Upper lobe of right lung (tissue), 1 donor: ENCODE data around the gene SNRPA1. TPM values are rescaled to one million over a fixed set of nuclear protein-coding genes. Genes with fewer than 3 reads are reported as not detected.

Source experiments
- ATAC-seq: fragments of 200-7000 bp; cut with Tn5 transposase; one replicate; pipeline ENCODE4 v1.9.1; 2020; ENCODE audit warnings: mild to moderate bottlenecking, moderate library complexity
- DNase-seq: peaks from one replicate; pipeline ENCODE4 v3.0.0-alpha.2; 2020
- H3K27ac ChIP-seq: fragments of 200-600 bp; one replicate; pipeline ENCODE4 v1.8.0; 2022
- H3K27me3 ChIP-seq: fragments of 200-600 bp; one replicate; pipeline ENCODE4 v1.8.0; 2022; ENCODE audit warnings: mild to moderate bottlenecking
- H3K36me3 ChIP-seq: fragments of 200-600 bp; one replicate; pipeline ENCODE4 v1.8.0; 2022
- H3K4me1 ChIP-seq: fragments of 200-600 bp; one replicate; pipeline ENCODE4 v1.8.0; 2022
- H3K4me3 ChIP-seq: fragments of 200-600 bp; one replicate; pipeline ENCODE4 v1.8.0; 2022; ENCODE audit warnings: mild to moderate bottlenecking
- H3K9me3 ChIP-seq: fragments of 200-600 bp; one replicate; pipeline ENCODE4 v1.8.0; 2022
- intact Hi-C: fragments of 100-400 bp; cut with DNase I; formaldehyde crosslinking; loops from one replicate; pipeline ENCODE4 v1.11.0; 2022
- total RNA-seq: library from RNA; stranded (reverse); fragmentation: NEBNext Ultra II Directional; extraction: Animal tissue kit (Norgen Biotek cat#: 25700); gene quantifications from one replicate; pipeline ENCODE4 v1.2.1, GENCODE V29; 2021
- TF ChIP-seq, protein P1 (sequence below): fragments of 200-600 bp; IDR thresholded peaks from one replicate; pipeline ENCODE4 v1.8.0; 2022; ENCODE audit warnings: antibody characterized with exemption
- donor health status: DM: no; HTN: yes; CAD: no; lungs with severe emphysema.

Gene SNRPA1
- total RNA-seq, 1 donor from 2014 or later, result 40.7 TPM

DNA sequence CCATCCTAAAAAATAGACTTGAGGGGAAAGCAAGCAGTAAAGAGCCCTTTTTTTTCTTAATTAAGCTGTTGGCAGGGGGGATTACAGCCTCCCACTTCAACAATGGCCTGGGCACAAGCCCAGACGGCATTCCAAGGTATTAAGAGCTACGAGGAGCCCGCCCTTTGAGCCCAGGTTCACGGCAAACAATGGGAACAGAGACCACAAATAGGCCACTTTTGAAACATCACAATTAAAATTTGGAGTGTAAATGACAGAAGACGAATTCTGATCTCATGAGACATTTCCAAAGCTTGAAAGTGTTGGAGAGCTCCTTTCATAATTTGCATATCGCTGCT is 52.1 kb downstream of the SNRPA1 start:
- no peaks in the 10 kb centered on the region for H3K9me3 ChIP-seq
- peaks cover 77% of the 10 kb centered on the region for H3K4me1 ChIP-seq
- no peak overlapping the region for H3K4me3 ChIP-seq
- intact Hi-C loops, result loop anchor here (10.0 kb wide), 1 partner anchor 58 kb away; no protein-coding TSS in a partner anchor
- no peak for DNase-seq
- TF ChIP-seq, protein P1, sequence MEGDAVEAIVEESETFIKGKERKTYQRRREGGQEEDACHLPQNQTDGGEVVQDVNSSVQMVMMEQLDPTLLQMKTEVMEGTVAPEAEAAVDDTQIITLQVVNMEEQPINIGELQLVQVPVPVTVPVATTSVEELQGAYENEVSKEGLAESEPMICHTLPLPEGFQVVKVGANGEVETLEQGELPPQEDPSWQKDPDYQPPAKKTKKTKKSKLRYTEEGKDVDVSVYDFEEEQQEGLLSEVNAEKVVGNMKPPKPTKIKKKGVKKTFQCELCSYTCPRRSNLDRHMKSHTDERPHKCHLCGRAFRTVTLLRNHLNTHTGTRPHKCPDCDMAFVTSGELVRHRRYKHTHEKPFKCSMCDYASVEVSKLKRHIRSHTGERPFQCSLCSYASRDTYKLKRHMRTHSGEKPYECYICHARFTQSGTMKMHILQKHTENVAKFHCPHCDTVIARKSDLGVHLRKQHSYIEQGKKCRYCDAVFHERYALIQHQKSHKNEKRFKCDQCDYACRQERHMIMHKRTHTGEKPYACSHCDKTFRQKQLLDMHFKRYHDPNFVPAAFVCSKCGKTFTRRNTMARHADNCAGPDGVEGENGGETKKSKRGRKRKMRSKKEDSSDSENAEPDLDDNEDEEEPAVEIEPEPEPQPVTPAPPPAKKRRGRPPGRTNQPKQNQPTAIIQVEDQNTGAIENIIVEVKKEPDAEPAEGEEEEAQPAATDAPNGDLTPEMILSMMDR, result no peak
- H3K27me3 ChIP-seq, result no peaks in the 10 kb centered on the region
- no peaks in the 10 kb centered on the region for H3K36me3 ChIP-seq
- no peak for ATAC-seq
- peak overlapping the region; percentile 25 for H3K27ac ChIP-seq

- no peak overlapping the region for H3K4me3 ChIP-seq
- peak; percentile 80 for ATAC-seq
- intact Hi-C loops, result loop anchor here (10.0 kb wide), 1 partner anchor 58 kb away; no protein-coding TSS in a partner anchor
These were observed 52.7 kb downstream of the SNRPA1 start for GRCh38 chr15:101242160-101242998.

GRCh38 chr15:101240358-101240757 is 54.7 kb downstream of the SNRPA1 start:
- Histone ChIP-seq H3K4me3 (no peak overlapping the region), H3K27me3 (no peaks in the 10 kb centered on the region), H3K4me1 (peaks cover 70% of the 10 kb centered on the region), H3K9me3 (no peaks in the 10 kb centered on the region), H3K36me3 (no peaks in the 10 kb centered on the region), H3K27ac (no peak overlapping the region)
- intact Hi-C loops, result loop anchor here (10.0 kb wide), 1 partner anchor 56 kb away; no protein-coding TSS in a partner anchor
- ATAC-seq (peak; percentile 13), DNase-seq (no peak)
- TF ChIP-seq, protein P1, result no peak

More at GRCh38 chr15:101242160-101242998, 52.7 kb downstream of the SNRPA1 start:
- Histone ChIP-seq H3K27me3 (no peaks in the 10 kb centered on the region), H3K36me3 (no peaks in the 10 kb centered on the region), H3K4me1 (peaks cover 77% of the 10 kb centered on the region), H3K9me3 (no peaks in the 10 kb centered on the region), H3K27ac (peak overlapping the region; percentile 25)
- no peak for DNase-seq
- TF ChIP-seq, protein P1, result no peak

- Histone ChIP-seq H3K4me3 (no peak overlapping the region), H3K36me3 (peaks cover 5% of the 10 kb centered on the region), H3K9me3 (no peaks in the 10 kb centered on the region), H3K27ac (peak overlapping the region; percentile 37), H3K4me1 (peaks cover 70% of the 10 kb centered on the region), H3K27me3 (no peaks in the 10 kb centered on the region)
- ATAC-seq (peak; percentile 40), DNase-seq (no peak)
- intact Hi-C loops, result loop anchor here (10.0 kb wide), 1 partner anchor 55 kb away; no protein-coding TSS in a partner anchor
- TF ChIP-seq, protein P1, result no peak
These were observed 55.3 kb downstream of the SNRPA1 start for GRCh38 chr15:101239724-101240136.

- intact Hi-C loops, result no loop called here
- DNase-seq (no peak), ATAC-seq (peak; percentile 64)
- Histone ChIP-seq H3K27ac (no peak overlapping the region), H3K4me3 (no peak overlapping the region), H3K27me3 (no peaks in the 10 kb centered on the region), H3K9me3 (no peaks in the 10 kb centered on the region), H3K4me1 (peaks cover 55% of the 10 kb centered on the region), H3K36me3 (peaks cover 13% of the 10 kb centered on the region)
- TF ChIP-seq, protein P1, result no peak
These were observed 57.8 kb downstream of the SNRPA1 start for GRCh38 chr15:101237251-101237650.
